GM12874 (cell line): Measurements from ENCODE around the gene NMT2.

Source experiments
- CTCF ChIP-seq: IDR thresholded peaks from 2 replicates; pipeline ENCODE4 v1.5.1; 2011; ENCODE audit warnings: low read depth, mild to moderate bottlenecking, control low read depth, low read length, moderate library complexity; ENCODE audit not compliant: insufficient read depth

Gene NMT2

GRCh38 chr10:15208221-15208620, 39.7 kb upstream of the NMT2 start:
- no peak for TF ChIP-seq CTCF

- TF ChIP-seq CTCF = no peak
These were observed 34.1 kb upstream of the NMT2 start for GRCh38 chr10:15202639-15203038.

- TF ChIP-seq CTCF = no peak
These were observed 33.3 kb upstream of the NMT2 start for GRCh38 chr10:15201589-15202300.

GRCh38 chr10:15200626-15201025, 32.1 kb upstream of the NMT2 start:
- TF ChIP-seq CTCF = no peak

GRCh38 chr10:15197911-15198310, 29.4 kb upstream of the NMT2 start:
- TF ChIP-seq CTCF = no peak

GRCh38 chr10:15197276-15197675, 28.8 kb upstream of the NMT2 start:
- TF ChIP-seq CTCF = no peak

GRCh38 chr10:15196021-15196834, 27.7 kb upstream of the NMT2 start:
- TF ChIP-seq CTCF = no peak
